ENCODE measurements around the gene DENND5B.
A peak's percentile ranks its signal among the peaks of the same experiment; 100 is the strongest.
"Not testable (repeated sequence)": the region's sequence is repeated elsewhere in the genome, so short reads cannot be mapped to it uniquely, and the experiment has no call there.

The DENND5B gene

DNA sequence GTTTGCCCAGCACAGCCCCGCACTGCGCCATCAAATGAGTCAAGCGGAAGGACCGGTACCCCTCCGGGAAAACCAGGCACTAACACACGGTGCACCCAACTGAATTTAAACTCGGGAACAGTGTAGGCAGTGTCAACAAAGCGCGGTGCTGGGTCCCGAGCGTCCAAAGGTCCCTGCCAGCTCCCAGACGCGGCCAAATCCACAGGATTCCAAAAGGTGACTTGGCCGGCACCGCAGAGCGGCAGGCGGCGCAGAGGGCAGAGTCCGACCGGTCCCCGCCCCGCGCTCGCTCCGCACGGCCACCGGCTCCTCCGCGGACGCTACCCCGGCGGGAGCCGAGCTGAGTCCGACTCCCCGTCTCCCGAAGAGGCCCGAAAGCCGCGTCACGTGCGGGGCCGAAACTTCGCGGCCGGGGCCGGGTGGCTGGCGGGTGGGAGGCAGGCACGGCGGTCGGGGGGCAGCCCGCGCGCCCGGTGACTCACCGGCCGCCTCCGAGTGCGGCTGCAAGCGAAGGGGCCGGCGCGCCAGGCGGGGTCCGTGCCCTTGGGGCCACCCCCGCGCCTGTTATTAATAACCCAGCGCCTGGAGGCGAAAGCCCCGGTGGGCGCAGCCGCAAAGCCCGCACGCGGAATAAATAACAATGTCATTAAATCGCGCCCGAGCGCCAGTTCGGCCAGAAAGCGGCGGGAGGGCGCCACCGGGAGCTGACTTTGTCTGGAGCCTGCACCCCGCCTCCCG is 863 bp downstream of the DENND5B start:
- peak; percentile 44 to 48 for ATAC-seq

DNA sequence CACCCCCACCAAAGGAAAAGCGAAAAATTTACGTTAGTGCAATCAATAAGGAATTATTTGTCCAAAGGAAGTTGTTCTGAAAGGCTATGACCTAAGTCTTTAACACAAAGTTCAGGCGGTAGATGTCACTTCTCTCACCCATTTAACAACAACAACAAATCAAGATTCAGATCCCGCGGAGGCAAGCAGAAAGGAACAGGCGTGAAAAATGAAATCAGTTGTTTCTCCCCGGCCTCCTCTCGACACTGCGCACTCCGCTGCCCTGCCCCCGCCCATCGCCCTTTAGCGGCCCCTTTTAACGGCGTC is 1.4 kb downstream of the DENND5B start:
- peak; percentile 51 to 61 for ATAC-seq

DNA sequence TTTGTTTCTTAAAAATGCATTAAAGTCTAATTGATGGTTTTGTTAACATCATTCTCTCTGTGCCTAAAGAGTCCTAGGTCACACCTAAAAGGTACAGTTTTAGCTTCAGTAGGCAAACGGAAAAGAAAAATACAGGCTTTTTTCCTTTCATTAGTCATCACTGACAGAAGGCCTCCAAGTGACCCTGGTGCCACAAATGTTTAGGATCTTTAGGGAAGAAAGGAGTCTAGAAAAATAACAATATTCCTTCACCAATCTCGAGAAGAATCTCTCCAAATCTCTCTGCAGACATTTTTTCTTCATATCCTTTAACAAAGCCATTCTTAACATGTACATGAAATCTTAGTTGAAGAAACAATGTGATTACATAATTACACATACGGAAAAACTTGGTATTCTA is 2.0 kb downstream of the DENND5B start:
- ATAC-seq, result no peak

DNA sequence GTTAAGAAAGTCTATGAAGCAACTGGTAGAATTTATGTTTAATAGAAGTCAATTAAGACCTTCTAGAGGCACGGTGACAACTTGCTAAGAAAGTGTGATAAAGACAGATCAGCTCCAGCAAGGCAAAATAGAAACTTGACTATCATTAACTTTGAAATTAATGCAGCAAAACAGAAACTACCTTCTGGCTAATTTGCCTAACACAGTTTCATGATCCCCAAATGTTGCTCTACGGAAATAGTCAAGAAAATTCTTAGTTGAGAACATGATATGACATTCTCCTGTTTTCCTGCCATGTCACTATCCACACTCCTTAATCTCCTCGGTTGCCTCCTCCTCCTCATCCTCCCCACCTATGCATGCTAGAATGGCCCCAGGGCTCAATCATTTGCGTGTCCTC is 4.2 kb downstream of the DENND5B start:
- no peak for ATAC-seq

DNA sequence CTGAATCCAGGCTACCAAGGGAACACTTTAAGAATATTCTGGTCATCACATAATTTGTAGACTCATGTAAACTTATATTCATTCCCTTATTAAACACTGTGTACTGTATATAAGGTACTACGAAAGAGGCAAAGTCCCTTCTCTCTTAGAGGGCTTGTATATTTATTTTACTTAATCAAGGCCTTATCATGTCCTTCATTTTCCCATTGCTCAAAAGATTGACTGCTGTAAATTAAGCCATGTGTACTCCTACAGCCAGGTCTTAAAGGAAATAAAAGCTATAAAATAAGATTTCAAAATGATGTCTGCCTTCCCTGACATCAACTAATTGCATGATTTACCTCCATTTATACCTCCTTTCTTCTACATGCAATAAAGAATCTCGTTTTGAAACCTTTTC is 5.0 kb downstream of the DENND5B start:
- ATAC-seq, result no peak

DNA sequence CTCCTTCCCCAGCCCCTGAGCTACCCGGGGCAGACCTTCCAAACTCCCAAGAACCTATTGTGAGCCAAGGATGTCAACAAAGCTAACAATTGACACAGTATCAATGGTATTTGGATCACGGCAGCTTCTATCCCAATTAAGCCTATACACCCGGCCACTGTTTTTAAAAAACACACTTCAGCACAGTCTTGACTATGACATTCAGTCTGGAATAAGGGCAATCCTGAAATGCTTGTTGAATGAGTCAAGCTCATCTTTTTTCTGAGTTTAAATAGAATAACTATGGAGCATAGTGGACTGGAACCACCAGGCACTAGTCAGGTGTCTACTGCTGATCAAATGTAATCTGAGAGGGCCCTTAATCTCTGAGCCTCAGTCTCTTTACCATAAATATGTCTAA is 5.7 kb downstream of the DENND5B start:
- ATAC-seq, result no peak

DNA sequence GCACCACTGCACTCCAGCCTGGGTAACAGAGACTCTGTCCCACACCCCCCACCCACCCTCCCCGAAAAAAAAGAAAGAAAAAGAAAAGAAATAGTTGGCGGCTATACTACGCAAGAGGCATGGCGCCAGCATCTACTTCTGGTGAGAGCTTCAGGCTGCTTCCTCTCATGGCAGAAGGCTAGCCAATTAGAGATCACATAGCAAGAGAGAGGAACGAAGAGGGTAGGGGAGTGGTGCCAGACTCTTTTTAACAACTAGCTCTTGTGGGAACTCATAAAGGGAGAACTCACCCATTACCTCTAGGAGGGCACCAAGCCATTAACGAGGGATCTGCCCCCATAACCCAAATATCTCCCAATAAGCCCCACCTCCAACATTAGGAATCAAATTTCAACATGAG is 6.2 kb downstream of the DENND5B start:
- ATAC-seq, result no peak

DNA sequence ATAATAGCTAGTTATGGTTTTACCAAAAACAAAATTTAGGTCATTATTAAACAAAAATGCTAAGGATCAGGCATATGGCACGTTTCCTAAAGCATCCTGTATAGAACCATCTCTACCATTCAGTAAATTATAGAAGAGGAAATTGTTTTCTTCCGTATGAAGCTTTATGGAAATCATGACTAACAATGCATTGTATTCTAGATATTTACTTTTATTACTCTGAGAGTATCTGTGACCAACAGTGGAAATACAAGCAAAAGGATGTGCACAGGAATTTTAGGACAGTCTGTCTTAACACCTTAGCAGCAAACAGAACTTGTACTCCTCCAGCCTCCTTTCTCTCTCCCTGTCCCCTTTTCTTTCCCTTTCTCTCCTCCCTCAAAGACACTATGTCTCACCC is 7.1 kb downstream of the DENND5B start:
- no peak for ATAC-seq

DNA sequence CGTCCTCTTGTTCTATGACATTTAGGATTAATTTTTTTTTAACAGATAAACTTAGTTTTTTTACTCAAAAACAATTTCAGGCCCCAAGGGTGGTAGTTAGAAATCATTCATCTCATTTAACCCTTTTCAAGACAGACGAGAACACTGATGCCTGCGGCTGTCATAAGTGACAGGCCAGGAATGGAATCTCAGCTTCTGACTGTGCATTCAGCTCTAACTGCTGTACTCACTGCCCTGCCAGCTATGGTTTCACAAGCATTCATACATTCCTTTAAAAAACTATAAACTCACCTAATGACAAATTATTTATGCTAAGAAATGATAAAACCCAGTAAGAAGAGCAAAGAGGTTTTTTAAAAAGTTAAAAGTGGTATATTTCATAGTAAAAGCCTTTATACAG is 8.8 kb downstream of the DENND5B start:
- ATAC-seq, result no peak

DNA sequence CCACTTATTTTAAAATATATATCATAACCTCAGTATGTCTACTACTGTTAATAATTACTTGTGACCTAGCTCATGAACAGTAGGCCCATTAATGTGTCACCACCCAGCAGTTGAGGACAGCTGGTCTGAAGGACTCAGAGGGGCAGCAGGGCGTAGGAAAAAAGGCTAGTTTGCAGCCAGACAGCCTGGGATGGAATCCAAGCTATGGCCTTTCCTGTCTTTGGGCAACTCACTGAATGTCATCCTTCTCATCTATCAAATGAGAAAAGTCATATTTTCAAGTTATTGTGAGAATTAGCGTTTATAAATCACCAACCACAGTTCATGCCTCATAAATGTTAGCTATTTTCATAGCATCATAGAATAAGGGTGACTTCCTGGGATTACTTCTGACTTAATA is 12.3 kb downstream of the DENND5B start:
- peak in 1 of 2 donors; percentile 27 for ATAC-seq

DNA sequence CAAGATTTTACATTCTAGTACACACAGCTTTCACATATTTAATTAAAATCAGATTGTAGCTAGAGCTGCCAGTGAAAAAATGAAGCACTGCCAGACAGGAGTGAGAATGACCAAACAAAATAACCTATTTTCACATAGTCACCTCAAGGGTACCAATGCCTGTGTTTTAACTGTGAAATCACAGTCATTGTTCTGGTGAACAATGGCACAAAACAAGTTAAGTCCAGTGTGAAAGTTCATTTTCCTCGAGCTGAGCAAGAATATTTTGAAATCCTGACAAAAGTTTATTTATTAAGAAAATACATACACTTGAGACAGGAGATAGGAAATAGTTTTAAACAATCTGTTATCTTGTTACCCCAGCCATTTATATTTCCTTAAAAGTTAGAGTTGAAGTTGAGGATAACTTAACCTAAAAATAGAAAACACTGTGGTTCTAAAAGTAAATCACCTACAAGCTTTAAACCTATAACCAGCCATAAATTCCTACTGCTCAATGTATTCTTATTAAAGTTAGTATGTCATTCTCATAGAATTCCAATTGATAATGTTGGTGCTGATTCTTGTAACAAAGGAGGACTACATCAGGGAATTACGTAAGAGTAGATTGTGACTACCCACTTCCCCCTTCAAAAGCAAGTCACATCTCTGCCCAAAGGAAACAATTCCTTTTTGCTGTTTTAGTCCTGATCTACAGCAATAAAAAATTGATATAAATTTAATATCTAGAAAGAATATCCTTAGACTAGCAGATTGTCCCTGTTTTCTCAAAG is 15.9 kb downstream of the DENND5B start:
- ATAC-seq, result no peak

DNA sequence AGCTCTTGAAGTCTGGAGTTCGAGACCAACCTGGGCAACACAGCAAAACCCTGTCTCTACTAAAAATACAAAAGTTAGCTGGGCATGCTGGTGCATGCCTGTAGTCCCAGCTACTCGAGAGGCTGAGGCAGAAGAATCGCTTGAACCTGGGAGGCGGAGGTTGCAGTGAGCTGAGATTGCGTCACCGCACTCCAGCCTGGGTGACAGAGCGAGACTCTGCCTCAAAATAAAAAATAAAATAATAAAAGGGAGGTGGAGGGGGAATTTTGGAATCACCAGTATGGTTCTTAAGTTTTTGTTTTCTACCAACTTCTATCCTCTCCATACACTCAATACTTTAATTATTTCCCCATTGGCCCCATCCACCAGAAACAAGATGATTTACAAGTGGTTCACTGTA is 16.6 kb downstream of the DENND5B start:
- not testable (repeated sequence) for ATAC-seq

DNA sequence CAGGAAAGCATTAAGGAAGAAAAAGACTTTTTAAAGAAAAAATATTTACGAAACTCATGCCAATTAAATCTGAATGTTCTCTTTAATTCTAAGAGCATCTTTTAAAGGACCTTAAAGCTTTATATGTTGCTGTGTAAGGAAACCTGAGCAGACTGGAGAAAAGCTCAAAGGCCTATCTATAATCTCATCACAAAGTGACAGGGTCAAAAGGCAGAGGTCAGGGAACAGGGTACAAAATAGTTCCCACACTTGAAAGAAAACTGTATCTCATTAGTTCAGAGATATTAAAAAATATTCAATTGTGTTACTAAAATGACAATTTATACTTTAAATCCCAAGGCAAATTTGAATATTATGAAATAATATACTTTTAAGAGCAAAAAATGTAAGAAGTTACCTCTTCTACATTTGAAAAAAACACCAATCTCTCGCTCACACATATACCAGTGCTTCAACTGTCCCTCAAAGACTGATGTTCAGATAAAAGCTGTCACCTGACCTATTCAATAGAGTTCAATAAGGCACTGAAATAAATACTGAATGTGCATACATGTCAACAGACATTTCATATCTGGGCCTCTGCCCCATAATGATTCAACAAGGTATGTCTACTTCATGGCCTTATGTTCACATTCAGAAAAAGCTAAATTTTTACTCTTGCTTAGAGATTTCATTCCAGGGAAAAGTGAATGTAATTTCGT is 17.9 kb downstream of the DENND5B start:
- ATAC-seq, result no peak

DNA sequence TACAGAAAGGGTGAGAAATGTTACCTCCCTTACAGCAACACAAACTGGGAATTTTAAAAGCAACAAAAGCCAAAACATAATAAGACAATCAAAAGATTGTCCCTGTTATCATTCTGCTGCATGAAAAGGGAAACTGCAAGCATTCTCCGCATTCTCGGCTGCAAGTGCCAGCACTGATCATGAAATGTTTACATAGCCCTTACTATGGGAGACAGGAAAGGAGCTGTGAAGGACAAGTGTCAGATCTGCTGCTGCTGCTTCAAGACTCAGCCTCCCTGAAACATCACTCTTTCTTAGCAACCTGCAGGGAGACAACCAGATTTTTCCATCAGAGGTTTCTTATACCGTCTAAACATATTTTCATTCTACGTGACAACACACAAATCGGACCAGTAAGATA is 20.1 kb downstream of the DENND5B start:
- no peak for ATAC-seq

DNA sequence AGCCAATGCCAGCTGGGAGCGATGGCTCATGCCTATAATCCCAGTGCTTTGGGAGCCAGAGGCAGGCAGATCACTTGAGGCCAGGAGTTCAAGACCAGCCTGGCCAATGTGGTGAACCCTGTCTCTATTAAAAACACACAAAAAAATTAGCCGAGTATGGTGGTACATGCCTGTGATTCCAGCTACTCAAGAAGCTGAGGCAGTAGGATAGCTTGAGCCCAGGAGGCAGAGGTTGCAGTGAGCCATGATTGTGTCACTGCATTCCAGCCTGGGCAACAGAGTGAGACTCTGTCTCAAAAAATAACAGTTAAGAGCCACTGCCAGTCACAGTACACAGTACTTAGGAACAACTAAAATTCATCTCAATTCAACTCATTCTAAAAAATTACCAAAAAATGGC is 21.4 kb downstream of the DENND5B start:
- ATAC-seq, result not testable (repeated sequence)

DNA sequence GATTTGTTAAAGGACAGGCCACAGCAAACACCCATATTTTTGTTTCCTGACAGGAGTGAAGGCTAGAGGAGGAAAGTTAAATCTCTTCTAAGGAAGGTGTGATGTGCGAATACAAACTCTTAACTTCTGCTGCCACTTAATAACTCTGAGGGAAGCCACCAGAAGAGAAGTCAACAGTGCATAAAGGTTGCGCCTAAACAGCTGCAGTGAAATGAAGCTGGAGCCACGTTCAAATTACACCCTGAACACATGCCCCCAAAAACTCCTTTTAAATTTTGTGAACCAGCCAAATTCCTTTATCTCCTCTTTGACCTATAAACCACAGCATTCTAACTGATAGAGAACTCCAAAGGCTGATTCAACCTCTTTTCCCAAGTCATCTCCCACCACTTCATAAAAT is 22.4 kb downstream of the DENND5B start:
- ATAC-seq, result no peak

DNA sequence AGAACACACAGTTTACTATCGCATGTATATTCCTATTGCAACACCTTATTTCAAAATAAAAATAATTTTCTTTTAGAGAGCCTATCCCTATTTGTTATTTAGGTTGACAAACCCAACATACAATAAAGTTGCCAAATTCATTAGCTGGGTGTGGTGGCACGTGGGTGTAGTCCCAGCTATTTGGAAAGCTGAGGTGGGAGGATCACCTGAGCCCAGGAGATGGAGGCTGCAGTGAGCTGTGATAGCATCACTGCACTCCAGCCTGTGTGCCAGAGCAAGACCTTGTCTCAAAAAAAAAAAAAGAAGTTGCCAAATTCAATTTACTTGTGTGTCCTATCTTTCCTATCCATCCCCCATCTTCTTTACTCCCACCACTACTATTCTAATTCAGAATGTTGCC is 23.9 kb downstream of the DENND5B start:
- no peak for ATAC-seq

DNA sequence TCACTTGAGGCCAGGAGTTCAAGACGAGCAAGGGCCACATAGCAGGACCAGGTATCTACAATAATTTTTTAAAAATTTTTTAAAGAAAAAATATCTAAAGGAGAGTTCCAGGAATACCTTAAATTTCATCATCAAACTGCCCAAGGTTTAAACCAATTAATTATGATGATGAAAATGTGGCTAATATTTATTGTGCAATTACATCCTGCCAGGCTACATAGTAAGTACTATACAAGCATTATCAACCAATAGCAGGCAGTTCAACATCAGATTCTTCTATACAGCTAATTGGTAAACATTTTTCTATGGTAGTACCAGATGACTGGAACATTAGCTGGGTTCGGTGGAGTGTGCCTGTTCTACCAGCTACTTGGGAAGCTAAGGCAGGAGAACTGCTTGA is 24.4 kb downstream of the DENND5B start:
- ATAC-seq, result no peak

DNA sequence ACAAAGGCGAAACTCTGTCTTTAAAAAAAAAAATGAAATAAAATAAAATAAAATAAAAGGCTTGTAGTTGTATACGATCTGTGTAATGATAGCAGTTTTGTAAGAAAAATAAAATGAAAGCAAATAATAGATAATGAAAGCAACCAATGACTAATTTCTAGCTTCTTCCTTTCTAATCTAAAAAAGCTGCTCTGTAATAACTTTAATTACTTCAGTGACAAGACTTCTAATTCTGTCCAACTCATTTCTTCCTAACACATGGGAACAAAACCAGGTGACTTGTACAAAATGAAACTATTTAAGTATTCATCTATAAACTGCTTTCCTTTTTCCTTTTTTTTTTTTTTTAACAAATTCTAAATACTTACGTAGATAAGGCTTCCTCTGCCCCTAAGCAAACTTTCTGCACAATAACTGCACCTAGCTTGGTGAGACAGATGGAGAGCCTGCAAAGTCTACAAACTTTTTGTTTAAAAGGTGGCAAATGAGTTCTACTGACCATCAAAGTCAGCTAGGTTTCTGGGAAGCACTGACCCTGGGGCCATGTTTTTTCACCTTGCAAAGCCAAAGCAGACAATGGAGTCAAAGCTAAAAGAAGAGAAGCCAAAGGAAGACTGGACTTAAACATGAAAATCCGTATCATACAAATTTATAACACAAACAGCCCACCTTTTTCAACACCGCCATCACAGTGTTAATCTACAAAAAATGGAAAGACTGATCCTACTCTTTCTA is 28.2 kb downstream of the DENND5B start:
- ATAC-seq, result no peak

DNA sequence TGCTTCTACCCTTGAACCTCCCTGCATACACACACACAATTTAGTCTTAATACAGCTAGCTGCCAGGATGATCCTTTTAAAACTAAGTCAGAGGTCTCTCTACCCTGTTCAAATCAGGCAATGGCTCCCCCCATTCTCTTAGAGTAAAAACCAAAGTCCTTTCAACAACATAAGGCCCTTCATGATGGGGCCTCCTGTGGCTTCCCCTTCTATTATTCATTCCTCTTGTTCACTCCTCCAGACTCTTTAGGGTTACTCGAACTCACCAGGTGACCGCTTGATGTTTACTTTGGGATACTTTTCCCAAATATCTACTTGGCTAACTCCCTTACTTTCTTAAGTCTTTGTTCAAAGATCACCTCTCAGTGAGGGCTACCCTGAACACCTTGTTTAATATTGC is 30.4 kb downstream of the DENND5B start:
- no peak for ATAC-seq

DNA sequence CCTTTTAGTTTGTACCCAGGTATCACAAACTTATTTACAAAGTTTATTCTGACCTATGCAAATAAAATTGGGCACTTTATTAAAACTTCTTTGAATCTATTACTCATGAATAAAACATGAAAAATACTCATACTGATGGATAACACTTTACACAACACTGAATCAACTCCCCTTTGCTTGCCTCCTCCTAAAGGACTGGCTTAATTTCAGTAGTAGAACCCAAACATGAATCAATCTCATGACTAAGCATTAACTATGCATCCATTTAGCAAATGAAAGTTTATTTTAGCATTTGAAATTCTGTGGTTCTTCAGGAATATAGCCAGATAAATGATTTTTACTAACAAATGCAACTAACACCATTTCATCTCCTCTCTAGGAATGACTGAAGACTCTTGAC is 32.4 kb downstream of the DENND5B start:
- ATAC-seq, result no peak

DNA sequence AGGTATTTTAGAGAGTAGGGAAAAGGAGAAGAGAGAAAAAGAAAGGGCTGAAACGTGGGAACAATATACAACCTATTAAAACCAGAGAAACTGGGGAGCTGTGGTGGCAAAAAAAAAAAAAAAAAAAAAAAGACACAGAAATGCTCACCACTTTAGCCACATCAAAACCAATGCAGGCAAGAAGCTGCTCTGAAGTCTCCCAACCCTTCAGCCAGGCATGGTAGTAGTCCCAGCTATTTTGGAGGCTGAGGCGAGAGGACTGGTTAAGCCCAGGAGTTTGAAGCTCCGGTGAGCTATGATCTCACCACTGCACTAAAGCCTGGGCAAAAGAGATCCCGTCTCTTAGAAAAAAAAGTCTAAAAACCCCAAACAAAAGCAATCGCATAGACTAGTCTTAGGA is 33.2 kb downstream of the DENND5B start:
- no peak for ATAC-seq

DNA sequence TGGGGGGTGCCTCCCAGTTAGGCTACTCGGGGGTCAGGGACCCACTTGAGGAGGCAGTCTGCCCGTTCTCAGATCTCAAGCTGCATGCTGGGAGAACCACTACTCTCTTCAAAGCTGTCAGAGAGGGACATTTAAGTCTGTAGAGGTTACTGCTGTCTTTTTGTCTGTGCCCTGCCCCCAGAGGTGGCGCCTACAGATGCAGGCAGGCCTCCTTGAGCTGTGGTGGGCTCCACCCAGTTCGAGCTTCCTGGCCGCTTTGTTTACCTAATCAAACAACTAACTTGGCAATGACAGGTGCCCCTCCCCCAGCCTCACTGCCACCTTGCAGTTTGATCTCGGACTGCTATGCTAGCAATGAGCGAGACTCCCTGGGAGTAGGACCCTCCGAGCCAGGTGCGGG is 35.5 kb downstream of the DENND5B start:
- not testable (repeated sequence) for ATAC-seq
